Spleen (tissue), 7 donors: Measurements from ENCODE around the gene MAB21L1.

ENCODE experiments used
- CTCF ChIP-seq, 11 experiments: fragments of 200-600 bp in 7 of 11; fragments of 450-650 bp in 4 of 11; sonication (generic) in 4 of 11; IDR thresholded peaks in 8 of 11; conservative IDR thresholded peaks in 3 of 11; 1 replicate in 7 of 11; 2 replicates in 4 of 11; pipeline versions ENCODE4 v1.4.0 to v1.8.0; 2016 to 2021; ENCODE audit warnings: antibody characterized with exemption in 11 of 11, inconsistent platforms in 4 of 11, mild to moderate bottlenecking in 1 of 11
- POLR2A ChIP-seq, 3 donors: fragments of 450-650 bp; IDR thresholded peaks; one replicate each; pipeline ENCODE4 v1.5.1; 2017; ENCODE audit warnings: antibody characterized with exemption in 3 of 3, mild to moderate bottlenecking in 1 of 3
- donor health status: DM: no; HTN: no; CAD: no; lungs with moderate emphysema.
- donor health status: DM: no; HTN: no; CAD: no.
- donor health status: DM: no; HTN: no; CAD: no.

- no peak for TF ChIP-seq POLR2A (IDR thresholded peaks at IDR 0.05)
- TF ChIP-seq CTCF (IDR thresholded peaks at IDR 0.05 in 8 of 11, conservative IDR thresholded peaks at IDR 0.05 in 3 of 11) = no peak
These were observed 977 bp upstream of the MAB21L1 start for GRCh38 chr13:35477386-35477946.
